ENCODE measurements around the gene PRF1.

- no peak for TF ChIP-seq TEAD4 (IDR thresholded peaks at IDR 0.05)
- no peak for TF ChIP-seq EP300 (IDR thresholded peaks at IDR 0.05; ENCODE audit: borderline replicate concordance)
- TF ChIP-seq MAX (IDR thresholded peaks at IDR 0.05): no peak
- TF ChIP-seq FOXM1 (IDR thresholded peaks at IDR 0.05; ENCODE audit: borderline replicate concordance, low read depth): no peak
- TF ChIP-seq TCF12 (IDR thresholded peaks at IDR 0.05; ENCODE audit: low read depth): no peak
- TF ChIP-seq TAF1 (IDR thresholded peaks at IDR 0.05; ENCODE audit: low read depth): no peak
- TF ChIP-seq USF1 (IDR thresholded peaks at IDR 0.05): no peak
Observed at GRCh38 chr10:70594161-70594560, 8.4 kb downstream of the PRF1 start.
